HepG2 (cell line): ENCODE measurements around the gene DAB1. TPM values are rescaled to one million over a fixed set of nuclear protein-coding genes. Genes with fewer than 3 reads are reported as not detected.

Experiments used
- ADNP ChIP-seq: sonication (generic); formaldehyde crosslinking; IDR thresholded peaks from 2 replicates; pipeline ENCODE4 v1.4.0; 2020; ENCODE audit warnings: missing genetic modification reagents
- DMTF1 ChIP-seq: sonication (generic); formaldehyde crosslinking; IDR thresholded peaks from 2 replicates; pipeline ENCODE4 v1.4.0; 2020; ENCODE audit warnings: mild to moderate bottlenecking, missing genetic modification reagents
- HIVEP1 ChIP-seq: sonication (generic); formaldehyde crosslinking; IDR thresholded peaks from 2 replicates; pipeline ENCODE4 v1.4.0; 2020; ENCODE audit warnings: mild to moderate bottlenecking, missing genetic modification reagents
- KLF6 ChIP-seq: IDR thresholded peaks from 2 replicates; pipeline ENCODE4 v1.8.0; 2016; ENCODE audit warnings: missing biosample characterization, missing genetic modification reagents
- NCOA2 ChIP-seq: sonication (generic); formaldehyde crosslinking; IDR thresholded peaks from 2 replicates; pipeline ENCODE4 v1.8.0; 2022; ENCODE audit warnings: inconsistent platforms
- NONO ChIP-seq, 2 experiments: fragments of 450-650 bp in 1 of 2; sonication (generic) in 1 of 2; formaldehyde crosslinking in 1 of 2; IDR thresholded peaks in 1 of 2; conservative IDR thresholded peaks in 1 of 2; 2 replicates each; pipeline versions ENCODE4 v1.6.1 to v1.8.0; 2017 to 2022; ENCODE audit warnings: mild to moderate bottlenecking in 1 of 2, missing genetic modification reagents in 1 of 2, moderate library complexity in 1 of 2
- SIN3B ChIP-seq: fragments of 150-350 bp; IDR thresholded peaks from 2 replicates; pipeline ENCODE4 v1.6.1; 2014; ENCODE audit warnings: low read length
- TRIM24 ChIP-seq: sonication (generic); formaldehyde crosslinking; IDR thresholded peaks from 2 replicates; pipeline ENCODE4 v1.8.0; 2022; ENCODE audit warnings: mild to moderate bottlenecking, missing genetic modification reagents
- U2AF2 ChIP-seq: fragments of 200-400 bp; formaldehyde crosslinking; IDR thresholded peaks from 2 replicates; pipeline ENCODE4 v1.6.1; 2017; ENCODE audit warnings: low read depth, mild to moderate bottlenecking, low read length
- ZBED4 ChIP-seq: sonication (generic); formaldehyde crosslinking; IDR thresholded peaks from 2 replicates; pipeline ENCODE4 v1.4.0; 2020; ENCODE audit warnings: missing genetic modification reagents, borderline replicate concordance
- ZFP36L2 ChIP-seq: sonication (generic); formaldehyde crosslinking; IDR thresholded peaks from 2 replicates; pipeline ENCODE4 v1.4.0; 2020; ENCODE audit warnings: missing genetic modification reagents
- polyA plus RNA-seq, 8 experiments: library from polyadenylated mRNA; depleted of rRNA in 3 of 8; stranded (reverse) in 7 of 8; unstranded in 1 of 8; fragments of >200 nt; fragmentation: Illumina TruSeq in 4 of 8; extraction: Trizol in 4 of 8; gene quantifications; 2 replicates each; pipeline versions ENCODE4 v1.2.1 to v1.2.3, GENCODE V29; 2011 to 2016; ENCODE audit warnings: low read depth in 4 of 8, missing spikeins in 1 of 8, mixed read lengths in 1 of 8; ENCODE audit not compliant: insufficient read depth in 1 of 8
- total RNA-seq, 5 experiments: library from RNA; depleted of rRNA; stranded (reverse); fragments of >200 nt; fragmentation: Illumina TruSeq; extraction: Trizol; gene quantifications; 2 replicates each; pipeline ENCODE4 v1.2.3, GENCODE V29; 2016; ENCODE audit warnings: low read depth in 1 of 5
- TF ChIP-seq, protein P1 (sequence below): sonication (generic); formaldehyde crosslinking; IDR thresholded peaks from 2 replicates; pipeline ENCODE4 v1.4.0; 2020; ENCODE audit warnings: missing genetic modification reagents, borderline replicate concordance
- TF ChIP-seq, protein P2 (sequence below): sonication (generic); formaldehyde crosslinking; conservative IDR thresholded peaks from 2 replicates; pipeline ENCODE4 v1.8.0; 2022; ENCODE audit warnings: missing genetic modification reagents
- TF ChIP-seq, protein P3 (sequence below): sonication (generic); formaldehyde crosslinking; IDR thresholded peaks from 2 replicates; pipeline ENCODE4 v1.4.0; 2020; ENCODE audit warnings: missing genetic modification reagents, mild to moderate bottlenecking, borderline replicate concordance
- TF ChIP-seq, protein P4 (sequence below): sonication (generic); formaldehyde crosslinking; IDR thresholded peaks from 2 replicates; pipeline ENCODE4 v1.5.0; 2020; ENCODE audit warnings: mild to moderate bottlenecking, low read depth, missing genetic modification reagents, borderline replicate concordance

The DAB1 gene
- total and polyA plus RNA-seq, 2 of the 13 experiments (the other 11 are each of a cell fraction or from before 2014, with no cell fraction given) = 0.04 to 0.13 TPM

- TF ChIP-seq, protein P1, sequence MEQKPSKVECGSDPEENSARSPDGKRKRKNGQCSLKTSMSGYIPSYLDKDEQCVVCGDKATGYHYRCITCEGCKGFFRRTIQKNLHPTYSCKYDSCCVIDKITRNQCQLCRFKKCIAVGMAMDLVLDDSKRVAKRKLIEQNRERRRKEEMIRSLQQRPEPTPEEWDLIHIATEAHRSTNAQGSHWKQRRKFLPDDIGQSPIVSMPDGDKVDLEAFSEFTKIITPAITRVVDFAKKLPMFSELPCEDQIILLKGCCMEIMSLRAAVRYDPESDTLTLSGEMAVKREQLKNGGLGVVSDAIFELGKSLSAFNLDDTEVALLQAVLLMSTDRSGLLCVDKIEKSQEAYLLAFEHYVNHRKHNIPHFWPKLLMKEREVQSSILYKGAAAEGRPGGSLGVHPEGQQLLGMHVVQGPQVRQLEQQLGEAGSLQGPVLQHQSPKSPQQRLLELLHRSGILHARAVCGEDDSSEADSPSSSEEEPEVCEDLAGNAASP = peak; percentile 94
- peak; percentile 71; the same call in 1 of the 2 replicates for TF ChIP-seq ZBED4 (CRISPR knock-in tag)
- TF ChIP-seq, protein P2, sequence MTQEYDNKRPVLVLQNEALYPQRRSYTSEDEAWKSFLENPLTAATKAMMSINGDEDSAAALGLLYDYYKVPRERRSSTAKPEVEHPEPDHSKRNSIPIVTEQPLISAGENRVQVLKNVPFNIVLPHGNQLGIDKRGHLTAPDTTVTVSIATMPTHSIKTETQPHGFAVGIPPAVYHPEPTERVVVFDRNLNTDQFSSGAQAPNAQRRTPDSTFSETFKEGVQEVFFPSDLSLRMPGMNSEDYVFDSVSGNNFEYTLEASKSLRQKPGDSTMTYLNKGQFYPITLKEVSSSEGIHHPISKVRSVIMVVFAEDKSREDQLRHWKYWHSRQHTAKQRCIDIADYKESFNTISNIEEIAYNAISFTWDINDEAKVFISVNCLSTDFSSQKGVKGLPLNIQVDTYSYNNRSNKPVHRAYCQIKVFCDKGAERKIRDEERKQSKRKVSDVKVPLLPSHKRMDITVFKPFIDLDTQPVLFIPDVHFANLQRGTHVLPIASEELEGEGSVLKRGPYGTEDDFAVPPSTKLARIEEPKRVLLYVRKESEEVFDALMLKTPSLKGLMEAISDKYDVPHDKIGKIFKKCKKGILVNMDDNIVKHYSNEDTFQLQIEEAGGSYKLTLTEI (CRISPR knock-in tag) = no peak
- TF ChIP-seq TRIM24 (CRISPR knock-in tag) = peak; percentile 97
- no peak for TF ChIP-seq SIN3B
- TF ChIP-seq, protein P3, sequence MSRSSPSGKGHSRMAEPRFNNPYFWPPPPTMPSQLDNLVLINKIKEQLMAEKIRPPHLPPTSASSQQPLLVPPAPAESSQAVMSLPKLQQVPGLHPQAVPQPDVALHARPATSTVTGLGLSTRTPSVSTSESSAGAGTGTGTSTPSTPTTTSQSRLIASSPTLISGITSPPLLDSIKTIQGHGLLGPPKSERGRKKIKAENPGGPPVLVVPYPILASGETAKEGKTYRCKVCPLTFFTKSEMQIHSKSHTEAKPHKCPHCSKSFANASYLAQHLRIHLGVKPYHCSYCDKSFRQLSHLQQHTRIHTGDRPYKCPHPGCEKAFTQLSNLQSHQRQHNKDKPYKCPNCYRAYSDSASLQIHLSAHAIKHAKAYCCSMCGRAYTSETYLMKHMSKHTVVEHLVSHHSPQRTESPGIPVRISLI = peak; percentile 78; the same call in 1 of the 2 replicates
- no peak for TF ChIP-seq U2AF2
- peak; percentile 75; the same call in 1 of the 2 replicates for TF ChIP-seq ZFP36L2
- no peak for TF ChIP-seq ADNP
- TF ChIP-seq HIVEP1 (CRISPR knock-in tag) = no peak
- TF ChIP-seq DMTF1 (CRISPR knock-in tag) = no peak
- TF ChIP-seq NONO (IDR thresholded peaks at IDR 0.05) = no peak
- TF ChIP-seq NONO (CRISPR knock-in tag; conservative IDR thresholded peaks at IDR 0.05) = peak; percentile 95
- TF ChIP-seq KLF6 = peak; percentile 95
- peak; percentile 100 for TF ChIP-seq NCOA2 (CRISPR knock-in tag)
- TF ChIP-seq, protein P4, sequence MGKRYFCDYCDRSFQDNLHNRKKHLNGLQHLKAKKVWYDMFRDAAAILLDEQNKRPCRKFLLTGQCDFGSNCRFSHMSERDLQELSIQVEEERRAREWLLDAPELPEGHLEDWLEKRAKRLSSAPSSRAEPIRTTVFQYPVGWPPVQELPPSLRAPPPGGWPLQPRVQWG (CRISPR knock-in tag) = no peak
These were observed 143.8 kb downstream of the DAB1 start (continued) for GRCh38 chr1:57279909-57280666.
